Breast epithelium (tissue), 4 donors: ENCODE measurements around the gene UBE2H. TPM values are rescaled to one million over a fixed set of nuclear protein-coding genes. Genes with fewer than 3 reads are reported as not detected.
A peak's percentile ranks its signal among the peaks of the same experiment; 100 is the strongest.

ENCODE experiments used
- DNase-seq, 2 donors: peaks; one replicate each; pipeline ENCODE4 v3.0.0-alpha.2; 2019; ENCODE audit warnings: low spot score in 2 of 2
- H3K27ac ChIP-seq, 2 donors: fragments of 200-600 bp; sonication (generic) in 1 of 2; one replicate each; pipeline ENCODE4 v1.5.1; 2016 to 2019; ENCODE audit warnings: mild to moderate bottlenecking in 1 of 2
- H3K27me3 ChIP-seq, 2 donors: fragments of 200-600 bp; sonication (generic) in 1 of 2; one replicate each; pipeline versions ENCODE4 v1.5.1 to v1.6.0; 2017 to 2019; ENCODE audit warnings: control low read depth in 1 of 2, mild to moderate bottlenecking in 1 of 2
- H3K36me3 ChIP-seq: fragments of 200-600 bp; one replicate; pipeline ENCODE4 v1.5.1; 2019
- H3K4me1 ChIP-seq, 2 donors: fragments of 200-600 bp; sonication (generic); one replicate each; pipeline ENCODE4 v1.5.1; 2016 to 2019; ENCODE audit warnings: control low read depth in 1 of 2
- H3K4me3 ChIP-seq, 3 donors: fragments of 200-600 bp; sonication (generic); 1 replicate in 2 of 3; 2 replicates in 1 of 3; pipeline ENCODE4 v1.5.1; 2016 to 2019; ENCODE audit warnings: mild to moderate bottlenecking in 3 of 3, moderate library complexity in 2 of 3
- H3K9me3 ChIP-seq, 2 donors: fragments of 200-600 bp; sonication (generic) in 1 of 2; one replicate each; pipeline ENCODE4 v1.5.1; 2016 to 2019; ENCODE audit warnings: control low read depth in 1 of 2
- CTCF ChIP-seq, 3 donors: fragments of 450-650 bp; IDR thresholded peaks; one replicate each; pipeline ENCODE4 v1.5.1; 2016 to 2017; ENCODE audit warnings: antibody characterized with exemption in 3 of 3, mild to moderate bottlenecking in 3 of 3, moderate library complexity in 3 of 3
- POLR2A ChIP-seq: fragments of 450-650 bp; IDR thresholded peaks from one replicate; pipeline ENCODE4 v1.6.1; 2016; ENCODE audit warnings: antibody characterized with exemption, mild to moderate bottlenecking, moderate library complexity
- POLR2AphosphoS5 ChIP-seq, 3 donors: sonication (generic); formaldehyde crosslinking; IDR thresholded peaks; one replicate each; pipeline ENCODE4 v1.6.1; 2017; ENCODE audit warnings: antibody characterized with exemption in 3 of 3
- intact Hi-C: fragments of 100-400 bp; cut with DNase I; formaldehyde crosslinking; loops from one replicate; pipeline ENCODE4 v1.15.1; 2023; ENCODE audit warnings: low total_unique reads
- total RNA-seq, 3 donors: library from RNA; depleted of rRNA; stranded (reverse); fragments of >200 nt; gene quantifications; one replicate each; pipeline ENCODE4 v1.1.0, GENCODE V29; 2016

Gene UBE2H
- total RNA-seq, 3 donors from 2014 or later, result 81.8 to 124 (median 114) TPM

- Histone ChIP-seq H3K4me3 (no peak overlapping the region), H3K36me3 (no peaks in the 10 kb centered on the region), H3K27me3 (no peaks in the 10 kb centered on the region), H3K9me3 (no peaks in the 10 kb centered on the region), H3K27ac (no peak overlapping the region), H3K4me1 (no peaks in the 10 kb centered on the region)
- TF ChIP-seq POLR2AphosphoS5 (IDR thresholded peaks at IDR 0.05) (no peak), POLR2A (no peak), CTCF (IDR thresholded peaks at IDR 0.05) (no peak)
- intact Hi-C loops, result no loop called here
- no peak for DNase-seq
Observed at GRCh38 chr7:129955993-129956543, 3.3 kb upstream of the UBE2H start.

GRCh38 chr7:129952086-129952652 lies 591 bp downstream of the UBE2H start:
- Histone ChIP-seq H3K9me3 (no peaks in the 10 kb centered on the region), H3K4me3 (peak overlapping the region; percentile 95 to 100 (median 98)), H3K4me1 (peaks cover 0 to 5% of the 10 kb centered on the region in 2 donors), H3K27ac (peak overlapping the region; percentile 99 to 100), H3K36me3 (no peaks in the 10 kb centered on the region), H3K27me3 (no peaks in the 10 kb centered on the region)
- TF ChIP-seq POLR2A (no peak), POLR2AphosphoS5 (IDR thresholded peaks at IDR 0.05) (peak in 2 of 3 donors; percentile 23 to 47)
- peak; percentile 46 to 58 for DNase-seq
- intact Hi-C loops, result loop anchor here (5.0 kb wide), 1 partner anchor 1665 kb away; no protein-coding TSS in a partner anchor

- intact Hi-C loops, result loop anchor here (5.0 kb wide), 1 partner anchor 1666 kb away; no protein-coding TSS in a partner anchor
- Histone ChIP-seq H3K4me1 (peaks cover 0 to 8% of the 10 kb centered on the region in 2 donors), H3K36me3 (no peaks in the 10 kb centered on the region), H3K27ac (peak overlapping the region; percentile 99 to 100), H3K9me3 (no peaks in the 10 kb centered on the region), H3K27me3 (no peaks in the 10 kb centered on the region), H3K4me3 (peak overlapping the region; percentile 95 to 100 (median 98))
- DNase-seq, result no peak
- TF ChIP-seq CTCF (IDR thresholded peaks at IDR 0.05) (peak in 1 of 3 donors; percentile 40), POLR2AphosphoS5 (IDR thresholded peaks at IDR 0.05) (no peak)
Observed at GRCh38 chr7:129951226-129952085, 1.3 kb downstream of the UBE2H start.

GRCh38 chr7:129950933-129951225 lies 1.9 kb downstream of the UBE2H start:
- Histone ChIP-seq H3K27ac (peak overlapping the region; percentile 99 to 100), H3K9me3 (no peaks in the 10 kb centered on the region), H3K4me1 (peaks cover 0 to 8% of the 10 kb centered on the region in 2 donors), H3K27me3 (no peaks in the 10 kb centered on the region), H3K36me3 (no peaks in the 10 kb centered on the region), H3K4me3 (peak overlapping the region; percentile 95 to 100 (median 98))
- intact Hi-C loops, result loop anchor here (5.0 kb wide), 1 partner anchor 1666 kb away; no protein-coding TSS in a partner anchor
- DNase-seq, result no peak
- no peak for TF ChIP-seq POLR2A
- TF ChIP-seq POLR2AphosphoS5 (IDR thresholded peaks at IDR 0.05), result no peak
- no peak for TF ChIP-seq CTCF (IDR thresholded peaks at IDR 0.05)

- Histone ChIP-seq H3K27me3 (no peaks in the 10 kb centered on the region), H3K4me1 (peaks cover 0 to 8% of the 10 kb centered on the region in 2 donors), H3K36me3 (no peaks in the 10 kb centered on the region), H3K27ac (peak overlapping the region; percentile 99 to 100), H3K9me3 (no peaks in the 10 kb centered on the region), H3K4me3 (peak overlapping the region; percentile 95 to 100 (median 98))
- DNase-seq, result no peak
- TF ChIP-seq POLR2AphosphoS5 (IDR thresholded peaks at IDR 0.05) (no peak), POLR2A (no peak), CTCF (IDR thresholded peaks at IDR 0.05) (no peak)
- intact Hi-C loops, result loop anchor here (5.0 kb wide), 1 partner anchor 1667 kb away; no protein-coding TSS in a partner anchor
Observed at GRCh38 chr7:129950191-129950932, 2.4 kb downstream of the UBE2H start.
